Measurements from ENCODE around the gene PACS1.
A peak's percentile ranks its signal among the peaks of the same experiment; 100 is the strongest.
"Not testable (repeated sequence)": the region's sequence is repeated elsewhere in the genome, so short reads cannot be mapped to it uniquely, and the experiment has no call there.

Gene PACS1

GRCh38 chr11:66253081-66253480 lies 183.0 kb downstream of the PACS1 start:
- DNase-seq (ENCODE audit: low read depth, low spot score), result not testable (repeated sequence)

GRCh38 chr11:66258473-66258893 lies 188.4 kb downstream of the PACS1 start:
- DNase-seq (ENCODE audit: low read depth, low spot score), result no peak

DNA sequence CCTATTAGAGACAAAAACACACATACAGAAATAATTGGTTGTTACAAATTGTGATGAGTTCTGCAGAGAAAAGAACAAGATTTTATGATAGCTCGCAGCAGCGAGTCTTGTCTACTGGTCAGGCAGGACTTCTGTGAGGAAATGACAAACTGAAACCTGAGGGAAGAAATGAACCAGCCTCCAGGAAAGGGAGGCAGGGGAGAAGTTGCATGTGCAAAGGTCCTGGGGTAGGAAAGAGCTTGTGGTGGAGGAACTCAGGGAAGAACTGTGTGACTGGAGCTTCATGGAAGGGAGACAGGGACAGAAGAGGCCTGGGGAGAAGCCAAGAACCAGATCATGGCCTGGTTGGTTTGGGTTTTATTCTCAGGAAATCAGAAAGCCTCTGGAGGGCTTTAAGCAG lies 189.2 kb downstream of the PACS1 start:
- DNase-seq (ENCODE audit: low read depth, low spot score), result no peak

GRCh38 chr11:66259956-66260355 lies 189.9 kb downstream of the PACS1 start:
- DNase-seq (ENCODE audit: low read depth, low spot score), result no peak

- DNase-seq (ENCODE audit: low read depth, low spot score), result no peak
These were observed 191.5 kb downstream of the PACS1 start for GRCh38 chr11:66261578-66261977.

DNA sequence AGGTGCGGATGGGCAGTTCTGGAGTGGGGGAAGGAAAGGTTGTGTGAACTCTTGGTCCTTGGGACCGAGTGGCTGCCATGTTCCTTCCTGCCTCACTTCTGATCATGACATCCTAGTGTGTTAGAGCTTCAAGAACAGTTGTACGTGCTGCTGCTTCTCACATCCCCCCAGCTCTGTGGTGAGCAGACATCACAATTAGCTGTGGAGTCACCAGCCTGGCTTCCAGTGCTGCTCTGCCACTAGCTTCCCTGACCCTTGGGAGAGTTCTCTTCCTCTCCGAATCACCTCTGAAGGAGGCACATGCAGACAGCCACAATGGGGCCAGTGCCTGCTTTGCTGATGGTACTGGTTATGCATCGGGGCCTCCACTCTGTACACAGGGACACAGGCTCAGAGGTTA lies 192.1 kb downstream of the PACS1 start:
- no peak for DNase-seq (ENCODE audit: low read depth, low spot score)

GRCh38 chr11:66262696-66263095 lies 192.6 kb downstream of the PACS1 start:
- no peak for DNase-seq (ENCODE audit: low read depth, low spot score)

DNA sequence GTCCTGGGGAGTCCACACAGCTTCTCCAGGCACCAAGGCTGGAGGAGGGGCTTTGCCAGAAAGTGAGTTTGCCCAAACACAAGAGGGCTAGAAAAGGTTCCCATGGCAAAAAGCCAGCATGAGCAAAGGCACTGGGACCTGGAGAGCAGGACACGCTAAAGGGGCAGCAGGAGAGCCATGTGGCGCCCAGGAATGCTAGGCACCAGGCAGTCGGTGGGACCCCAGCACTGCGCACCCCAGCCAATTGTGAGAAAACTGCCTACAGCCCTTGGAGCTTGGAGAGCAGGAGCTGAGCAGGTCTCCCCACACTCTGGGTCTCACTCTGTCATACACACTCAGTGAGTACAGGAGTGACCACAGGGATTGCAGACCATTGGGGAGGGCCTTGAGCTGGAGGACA lies 193.2 kb downstream of the PACS1 start:
- DNase-seq (ENCODE audit: low read depth, low spot score), result no peak

DNA sequence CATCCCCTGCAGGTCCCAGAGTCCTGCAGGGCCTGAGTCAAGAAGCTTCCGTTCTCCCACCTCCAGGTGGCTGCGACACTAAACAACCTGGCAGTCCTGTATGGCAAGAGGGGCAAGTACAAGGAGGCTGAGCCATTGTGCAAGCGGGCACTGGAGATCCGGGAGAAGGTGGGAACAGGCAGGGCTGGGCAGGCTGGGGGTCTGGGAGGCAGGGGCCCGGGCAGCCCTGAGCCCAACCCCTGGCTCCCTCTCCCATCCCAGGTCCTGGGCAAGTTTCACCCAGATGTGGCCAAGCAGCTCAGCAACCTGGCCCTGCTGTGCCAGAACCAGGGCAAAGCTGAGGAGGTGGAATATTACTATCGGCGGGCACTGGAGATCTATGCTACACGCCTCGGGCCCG lies 193.7 kb downstream of the PACS1 start:
- no peak for DNase-seq (ENCODE audit: low read depth, low spot score)

DNA sequence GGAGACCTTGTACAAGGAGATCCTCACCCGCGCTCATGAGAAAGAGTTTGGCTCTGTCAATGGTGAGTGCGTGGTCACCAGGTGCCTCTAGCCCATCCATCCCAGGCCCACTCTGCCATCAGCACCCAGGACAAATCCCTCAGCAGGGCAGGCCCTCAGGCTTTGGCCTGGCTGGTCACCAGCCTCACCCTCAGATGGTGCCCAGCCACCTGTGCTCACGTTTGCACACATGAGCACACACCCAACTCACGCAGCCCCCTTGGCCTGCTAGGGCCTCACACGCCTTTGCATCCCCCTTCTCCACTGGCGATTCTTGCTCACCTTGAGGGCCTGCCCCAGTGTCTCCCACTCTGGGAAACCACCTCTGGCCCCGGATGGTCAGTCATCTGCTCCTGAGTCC lies 194.3 kb downstream of the PACS1 start:
- no peak for DNase-seq (ENCODE audit: low read depth, low spot score)

GRCh38 chr11:66264914-66265313 lies 194.8 kb downstream of the PACS1 start:
- DNase-seq (ENCODE audit: low read depth, low spot score), result no peak

- DNase-seq (ENCODE audit: low read depth, low spot score), result no peak
These were observed 195.7 kb downstream of the PACS1 start for GRCh38 chr11:66265531-66266377.

DNA sequence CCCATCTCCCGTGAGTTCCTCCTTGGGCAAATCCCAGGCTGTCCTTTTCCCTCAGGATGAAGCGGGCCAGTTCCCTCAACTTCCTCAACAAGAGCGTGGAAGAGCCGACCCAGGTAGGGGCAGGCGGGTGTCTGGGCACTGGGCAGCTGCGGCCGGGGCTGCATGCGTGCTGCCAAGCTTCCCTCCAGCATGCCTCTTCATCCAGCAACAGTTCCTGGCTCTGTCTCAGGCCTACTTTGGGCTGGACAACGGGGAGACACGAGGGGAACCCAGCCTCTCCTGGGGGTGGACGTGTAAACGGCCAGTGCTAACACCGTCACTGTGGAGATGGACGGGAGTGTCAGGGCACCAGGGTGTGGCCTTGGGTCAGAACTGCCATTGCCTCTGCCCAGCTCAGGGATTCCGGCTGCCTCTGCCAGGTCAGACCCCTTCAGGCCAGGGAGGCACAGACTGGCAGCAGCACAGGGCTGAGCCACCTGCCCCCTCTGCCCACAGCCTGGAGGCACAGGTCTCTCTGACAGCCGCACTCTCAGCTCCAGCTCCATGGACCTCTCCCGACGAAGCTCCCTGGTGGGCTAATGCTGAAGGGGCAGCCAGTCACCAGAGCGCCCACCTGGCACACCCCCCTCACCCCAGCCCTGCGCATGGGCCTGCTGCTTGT lies 196.4 kb downstream of the PACS1 start:
- DNase-seq (ENCODE audit: low read depth, low spot score), result no peak

DNA sequence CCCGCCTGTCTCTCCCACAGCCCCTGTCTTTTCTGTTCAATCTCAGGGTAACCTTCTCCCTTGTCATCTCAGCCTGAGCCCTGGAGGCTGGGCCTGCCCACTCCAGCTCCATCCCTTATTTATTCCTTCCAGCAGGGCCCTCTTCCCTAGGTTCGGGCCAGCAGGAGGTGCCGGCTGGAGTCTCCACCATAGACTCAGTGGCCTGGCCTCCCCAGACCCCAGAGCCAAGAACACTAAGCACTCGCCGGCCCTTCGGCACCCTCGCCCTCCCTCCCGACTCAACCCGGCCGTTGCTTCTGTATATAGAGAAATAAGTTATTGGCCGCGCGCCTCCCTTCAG lies 196.9 kb downstream of the PACS1 start:
- DNase-seq (ENCODE audit: low read depth, low spot score), result no peak

DNA sequence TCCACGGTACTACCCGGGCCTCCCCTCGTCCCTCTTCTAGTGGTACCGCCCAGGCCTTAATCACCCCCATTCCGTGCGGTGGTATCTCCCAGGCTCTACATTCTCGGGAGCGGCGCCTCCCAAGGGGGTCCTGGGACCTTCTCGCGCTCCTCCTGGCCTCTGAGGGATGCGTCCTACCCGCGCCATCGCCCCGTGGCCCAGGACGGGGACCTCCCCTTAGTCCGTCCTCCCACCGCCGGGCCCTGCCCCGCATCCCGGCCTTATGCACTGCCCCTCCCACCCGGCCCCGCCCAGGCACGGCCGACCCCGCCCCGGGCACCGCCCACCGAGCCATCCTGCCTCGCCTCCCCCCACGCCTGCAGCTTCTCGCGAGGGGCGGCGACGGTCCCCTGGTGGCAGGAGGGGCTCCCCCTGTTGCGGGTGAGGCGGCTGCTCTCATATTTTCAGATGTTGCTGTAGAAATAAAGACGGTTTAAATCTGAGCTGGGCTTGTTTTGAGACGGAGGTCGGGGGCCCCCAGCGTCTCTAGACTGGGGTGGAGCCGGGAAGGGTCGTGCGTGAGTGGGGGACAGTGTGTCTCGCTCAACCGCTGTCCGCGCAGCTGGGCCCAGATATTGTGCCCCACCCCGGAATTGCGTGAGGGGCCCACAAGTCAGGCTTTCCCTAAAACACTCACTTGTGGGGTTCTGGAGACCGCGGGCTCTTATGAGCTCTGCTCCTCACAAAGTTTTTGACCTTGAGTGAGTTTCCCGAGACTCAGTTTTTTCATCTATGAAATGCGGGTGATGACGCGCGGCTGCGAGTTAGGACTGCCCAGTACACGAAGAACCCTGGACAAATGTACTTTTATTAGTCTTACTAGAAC lies 197.5 kb downstream of the PACS1 start:
- peak; percentile 69 for DNase-seq (ENCODE audit: low read depth, low spot score)

GRCh38 chr11:66268244-66268951 lies 198.3 kb downstream of the PACS1 start, which contains the start of gene RAB1B:
Gene RAB1B, plus strand, starts transcription at chr11:66268639. Its CDS starts 41 bp downstream, at chr11:66268680.
- peak; percentile 98 for DNase-seq (ENCODE audit: low read depth, low spot score)

- DNase-seq (ENCODE audit: low read depth, low spot score), result no peak
These were observed 199.2 kb downstream of the PACS1 start for GRCh38 chr11:66268952-66269905.

DNA sequence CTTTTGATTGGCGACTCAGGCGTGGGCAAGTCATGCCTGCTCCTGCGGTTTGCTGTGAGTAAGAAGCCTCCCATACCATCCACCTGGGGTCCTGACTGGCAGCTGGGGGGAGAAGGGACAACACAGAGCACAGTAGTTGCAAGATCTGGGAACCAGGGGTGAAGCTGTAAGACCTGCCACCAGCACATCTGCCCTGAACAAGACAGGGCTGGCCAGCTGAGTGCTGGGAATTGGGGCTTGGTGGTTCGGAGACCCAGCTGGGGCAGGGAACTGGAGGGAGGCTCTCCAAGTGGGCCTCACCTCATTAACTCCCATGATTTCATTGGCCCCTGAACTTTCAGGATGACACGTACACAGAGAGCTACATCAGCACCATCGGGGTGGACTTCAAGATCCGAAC lies 201.7 kb downstream of the PACS1 start:
- no peak for DNase-seq (ENCODE audit: low read depth, low spot score)

GRCh38 chr11:66272596-66272995 lies 202.5 kb downstream of the PACS1 start:
- no peak for DNase-seq (ENCODE audit: low read depth, low spot score)

GRCh38 chr11:66274219-66274618 lies 204.1 kb downstream of the PACS1 start:
- DNase-seq (ENCODE audit: low read depth, low spot score), result no peak
